Lower leg skin (tissue), 3 donors: Measurements from ENCODE around the gene ANKEF1.

ENCODE experiments used
- CTCF ChIP-seq, 3 donors: fragments of 450-650 bp; IDR thresholded peaks; one replicate each; pipeline ENCODE4 v1.5.1; 2016; ENCODE audit warnings: antibody characterized with exemption in 3 of 3, mild to moderate bottlenecking in 3 of 3, moderate library complexity in 2 of 3
- POLR2A ChIP-seq, 2 donors: fragments of 450-650 bp; IDR thresholded peaks; one replicate each; pipeline ENCODE4 v1.6.1; 2016 to 2017; ENCODE audit warnings: antibody characterized with exemption in 2 of 2, mild to moderate bottlenecking in 1 of 2, moderate library complexity in 1 of 2

- TF ChIP-seq CTCF (IDR thresholded peaks at IDR 0.05) = no peak
- no peak for TF ChIP-seq POLR2A (IDR thresholded peaks at IDR 0.05)
Measured at GRCh38 chr20:9993137-9993536, 41.6 kb upstream of the ANKEF1 start.
